MM.1S (cell line): ENCODE results near the gene ERAL1.

Experiments
- CTCF ChIP-seq: fragments of 300-600 bp; sonication (generic); IDR thresholded peaks from 2 replicates; pipeline ENCODE4 v1.5.1; 2016; ENCODE audit warnings: antibody characterized with exemption, low read length, mixed read lengths
- EZH2 ChIP-seq: fragments of 300-600 bp; sonication (generic); optimal IDR thresholded peaks from 2 replicates; pipeline ENCODE3; 2017; ENCODE audit warnings: low read depth, mild to moderate bottlenecking, antibody characterized with exemption, low read length, mixed read lengths

GRCh38 chr17:28879886-28880571, 25.2 kb downstream of the ERAL1 start:
- TF ChIP-seq CTCF (no peak), EZH2 (no peak)
